H9 (cell line): ENCODE results near the gene NCOA1. TPM values are rescaled to one million over a fixed set of nuclear protein-coding genes. Genes with fewer than 3 reads are reported as not detected.

ENCODE experiments used
- DNase-seq: peaks from one replicate; pipeline ENCODE4 v3.0.0-alpha.2; 2017
- H2AFZ ChIP-seq: one replicate; pipeline ENCODE4 v1.6.1; 2013; ENCODE audit warnings: mild to moderate bottlenecking, low read length, control low read depth, moderate library complexity
- H2AK5ac ChIP-seq: 2 replicates; pipeline ENCODE4 v1.6.1; 2013; ENCODE audit warnings: low read length, control low read depth, mixed read lengths; ENCODE audit not compliant: insufficient read length
- H2BK120ac ChIP-seq: one replicate; pipeline ENCODE4 v1.6.1; 2013; ENCODE audit warnings: low read depth, mild to moderate bottlenecking, low read length, control low read depth, inconsistent platforms; ENCODE audit not compliant: poor library complexity, severe bottlenecking
- H2BK12ac ChIP-seq: 2 replicates; pipeline ENCODE4 v1.6.1; 2013; ENCODE audit warnings: low read length, control low read depth, mixed read lengths, low read depth; ENCODE audit not compliant: insufficient read length
- H2BK15ac ChIP-seq: 2 replicates; pipeline ENCODE4 v1.6.1; 2013; ENCODE audit warnings: low read depth, low read length, control low read depth
- H2BK20ac ChIP-seq: one replicate; pipeline ENCODE4 v1.6.1; 2013; ENCODE audit warnings: low read depth, mild to moderate bottlenecking, low read length, control low read depth, inconsistent platforms; ENCODE audit not compliant: poor library complexity, severe bottlenecking
- H2BK5ac ChIP-seq: 2 replicates; pipeline ENCODE4 v1.6.1; 2013; ENCODE audit warnings: low read length, control low read depth, mixed read lengths; ENCODE audit not compliant: insufficient read length
- H3K14ac ChIP-seq: 2 replicates; pipeline ENCODE4 v1.6.1; 2013; ENCODE audit warnings: low read length, control low read depth; ENCODE audit not compliant: insufficient read depth
- H3K18ac ChIP-seq: 2 replicates; pipeline ENCODE4 v1.6.1; 2013; ENCODE audit warnings: low read depth, mild to moderate bottlenecking, mixed read lengths, low read length, control low read depth; ENCODE audit not compliant: insufficient read length
- H3K23ac ChIP-seq: 2 replicates; pipeline ENCODE4 v1.6.1; 2013; ENCODE audit warnings: low read length, control low read depth, mixed read lengths, low read depth; ENCODE audit not compliant: insufficient read length
- H3K23me2 ChIP-seq: 2 replicates; pipeline ENCODE4 v1.6.1; 2013; ENCODE audit warnings: low read depth, mild to moderate bottlenecking, mixed read lengths, low read length, control low read depth; ENCODE audit not compliant: insufficient read length, poor library complexity, severe bottlenecking
- H3K27ac ChIP-seq: 2 replicates; pipeline ENCODE4 v1.5.1; 2013; ENCODE audit warnings: low read length, control low read depth, mixed read lengths, low read depth; ENCODE audit not compliant: insufficient read length
- H3K27me3 ChIP-seq: 2 replicates; pipeline ENCODE4 v1.6.1; 2013; ENCODE audit warnings: low read length, control low read depth, inconsistent platforms; ENCODE audit not compliant: insufficient read depth
- H3K4ac ChIP-seq: 2 replicates; pipeline ENCODE4 v1.6.1; 2013; ENCODE audit warnings: low read depth, mild to moderate bottlenecking, control low read depth, inconsistent platforms, low read length, moderate library complexity
- H3K4me1 ChIP-seq: 2 replicates; pipeline ENCODE4 v1.6.1; 2013; ENCODE audit warnings: low read length, control low read depth, inconsistent platforms; ENCODE audit not compliant: insufficient read depth
- H3K4me2 ChIP-seq: 2 replicates; pipeline ENCODE4 v1.6.1; 2013; ENCODE audit warnings: low read length, control low read depth, mixed read lengths; ENCODE audit not compliant: insufficient read length, insufficient read depth
- H3K56ac ChIP-seq: 2 replicates; pipeline ENCODE4 v1.6.1; 2013; ENCODE audit warnings: low read depth, mild to moderate bottlenecking, mixed read lengths, low read length, control low read depth; ENCODE audit not compliant: insufficient read length
- H3K79me1 ChIP-seq: 2 replicates; pipeline ENCODE4 v1.6.1; 2013; ENCODE audit warnings: low read depth, mild to moderate bottlenecking, moderate library complexity, low read length, control low read depth, inconsistent platforms; ENCODE audit not compliant: insufficient read depth, poor library complexity, severe bottlenecking
- H3K79me2 ChIP-seq: 2 replicates; pipeline ENCODE4 v1.6.1; 2013; ENCODE audit warnings: low read length, control low read depth, inconsistent platforms; ENCODE audit not compliant: insufficient read depth
- H3K9ac ChIP-seq: 2 replicates; pipeline ENCODE4 v1.6.1; 2013; ENCODE audit warnings: low read length, control low read depth, mixed read lengths; ENCODE audit not compliant: insufficient read length; ENCODE audit errors: extremely low read depth
- H3K9me3 ChIP-seq: one replicate; pipeline ENCODE4 v1.6.1; 2013; ENCODE audit warnings: low read depth, low read length, inconsistent platforms; ENCODE audit not compliant: control insufficient read depth
- H3T11ph ChIP-seq: one replicate; pipeline ENCODE4 v1.6.1; 2013; ENCODE audit warnings: mild to moderate bottlenecking, low read length, control low read depth, inconsistent platforms
- H4K20me1 ChIP-seq: one replicate; pipeline ENCODE4 v1.6.1; 2013; ENCODE audit not compliant: control insufficient read depth, insufficient read length, insufficient read depth
- H4K5ac ChIP-seq: 2 replicates; pipeline ENCODE4 v1.6.1; 2013; ENCODE audit warnings: low read depth, mild to moderate bottlenecking, mixed read lengths, low read length, control low read depth; ENCODE audit not compliant: insufficient read length
- H4K8ac ChIP-seq: replicated peaks from 2 replicates; pipeline ENCODE4 v1.6.1; 2013; ENCODE audit warnings: low read length, control low read depth, mixed read lengths, low read depth; ENCODE audit not compliant: insufficient read length
- H4K91ac ChIP-seq: 2 replicates; pipeline ENCODE4 v1.6.1; 2013; ENCODE audit warnings: low read depth, mild to moderate bottlenecking, moderate library complexity, mixed read lengths, low read length, control low read depth; ENCODE audit not compliant: insufficient read length
- H3K27ac Mint-ChIP-seq, 3 experiments: 2 replicates in 2 of 3; 3 replicates in 1 of 3; pipeline ENCODE4 v1.8.0; 2020 to 2021; ENCODE audit warnings: mixed read lengths in 3 of 3, mild to moderate bottlenecking in 1 of 3, moderate library complexity in 1 of 3
- H3K27me3 Mint-ChIP-seq: 2 replicates; pipeline ENCODE4 v1.8.0; 2021; ENCODE audit warnings: low read depth, mild to moderate bottlenecking, moderate library complexity, mixed read lengths
- H3K36me3 Mint-ChIP-seq, 3 experiments: 2 replicates in 2 of 3; 3 replicates in 1 of 3; pipeline ENCODE4 v1.8.0; 2020 to 2021; ENCODE audit warnings: low read depth in 3 of 3, mixed read lengths in 3 of 3; ENCODE audit not compliant: insufficient read depth in 1 of 3
- H3K4me1 Mint-ChIP-seq, 2 experiments: 2 replicates each; pipeline ENCODE4 v1.8.0; 2020; ENCODE audit warnings: mixed read lengths in 2 of 2
- H3K4me3 Mint-ChIP-seq, 2 experiments: 2 replicates in 1 of 2; 3 replicates in 1 of 2; pipeline ENCODE4 v1.8.0; 2020 to 2021; ENCODE audit warnings: mild to moderate bottlenecking in 2 of 2, mixed read lengths in 2 of 2, moderate library complexity in 1 of 2
- H3K9me3 Mint-ChIP-seq, 2 experiments: 2 replicates in 1 of 2; 3 replicates in 1 of 2; pipeline ENCODE4 v1.8.0; 2020; ENCODE audit warnings: mild to moderate bottlenecking in 2 of 2, mixed read lengths in 2 of 2, moderate library complexity in 1 of 2
- CTCF ChIP-seq: fragments of 200-600 bp; sonication (generic); conservative IDR thresholded peaks from 3 replicates; pipeline ENCODE4 v1.8.0; 2021; ENCODE audit warnings: antibody characterized with exemption, mild to moderate bottlenecking
- WGBS: extraction: QIAGEN DNeasy Blood & Tissue Kit; methylation state at CpG from one replicate; pipeline ENCODE4 v1.1.7; 2013; ENCODE audit warnings: missing lambda C conversion rate, low lambda C conversion rate, mixed read lengths; ENCODE audit not compliant: insufficient read length; ENCODE audit errors: extremely low coverage; 5-methylcytosine and 5-hydroxymethylcytosine counted together
- total RNA-seq: library from RNA; stranded (reverse); gene quantifications from 2 replicates; pipeline ENCODE4 v1.2.1, GENCODE V29; 2021

Gene NCOA1
- total RNA-seq, 1 experiment from 2014 or later, result 14.8 TPM

- Mint-ChIP-seq H3K27ac (no peak overlapping the region), H3K27me3 (peaks cover 34% of the 10 kb centered on the region), H3K4me1 (peaks cover 22 to 28% of the 10 kb centered on the region in 2 experiments), H3K4me3 (no peak overlapping the region), H3K9me3 (no peaks in the 10 kb centered on the region), H3K36me3 (no peaks in the 10 kb centered on the region)
- no peak overlapping the region for H3K4ac ChIP-seq
- no peak overlapping the region for H2BK20ac ChIP-seq
- H4K91ac ChIP-seq, result no peak overlapping the region
- no peak overlapping the region for H3K4me2 ChIP-seq
- H3K79me1 ChIP-seq, result no peaks in the 10 kb centered on the region
- no peak overlapping the region for H3K18ac ChIP-seq
- H4K8ac ChIP-seq, result no peak overlapping the region
- H3K9me3 ChIP-seq, result no peaks in the 10 kb centered on the region
- H2AFZ ChIP-seq, result no peak overlapping the region
- no CpG with 5 or more reads among the region's 8 CpGs for WGBS
- no peak overlapping the region for H2BK15ac ChIP-seq
- H4K20me1 ChIP-seq, result no peaks in the 10 kb centered on the region
- H3K23me2 ChIP-seq, result no peaks in the 10 kb centered on the region
- no peak overlapping the region for H3K9ac ChIP-seq
- H2AK5ac ChIP-seq, result no peak overlapping the region
- no peak for DNase-seq
- no peak for TF ChIP-seq CTCF
- no peak overlapping the region for H2BK5ac ChIP-seq
- no peaks in the 10 kb centered on the region for H3K4me1 ChIP-seq
- H3T11ph ChIP-seq, result no peak overlapping the region
- H2BK120ac ChIP-seq, result no peak overlapping the region
- no peak overlapping the region for H3K23ac ChIP-seq
- no peak overlapping the region for H3K27ac ChIP-seq
- H3K56ac ChIP-seq, result no peak overlapping the region
- no peaks in the 10 kb centered on the region for H3K27me3 ChIP-seq
- no peak overlapping the region for H4K5ac ChIP-seq
- no peaks in the 10 kb centered on the region for H3K79me2 ChIP-seq
- no peak overlapping the region for H3K14ac ChIP-seq
- H2BK12ac ChIP-seq, result no peak overlapping the region
These were observed 34.2 kb upstream of the NCOA1 start for GRCh38 chr2:24456599-24457556.
